ENCODE data around the gene EFCAB7. TPM values are rescaled to one million over a fixed set of nuclear protein-coding genes. Genes with fewer than 3 reads are reported as not detected.

EFCAB7 gene
- 10 to 100 TPM; 10.3 to 14.7 TPM for total RNA-seq
- 1 to 10 TPM; 3.5 to 5.9 (median 5.8) TPM for polyA plus RNA-seq
- 7.9 to 16.4 (median 11.2) reads per million in 6 experiments for total RNA-seq

- Mint-ChIP-seq H3K36me3 (peaks cover 0 to 22% (median 2%) of the 10 kb centered on the region in 3 donors), H3K9me3 (no peaks in the 10 kb centered on the region), H3K4me1 (peaks cover 15 to 33% (median 30%) of the 10 kb centered on the region in 4 donors), H3K27me3 (no peaks in the 10 kb centered on the region), H3K4me3 (peak within 1 kb of the TSS; percentile 89 to 98 (median 96)), H3K27ac (peak within 1 kb of the TSS; percentile 94 to 99 (median 96))
- DNase-seq: peak; percentile 66 to 87 (median 80)
- POLR2A ChIA-PET: interaction anchor here (0.7 to 1.1 kb wide), 2 partner anchors 70 to 155 kb away, joined by 3 to 4 read pairs; partner anchors contain the start of genes ALG6 and PGM1
- ATAC-seq: peak; percentile 84
These were observed at the start of gene EFCAB7, which contains the start of gene ITGB3BP for GRCh38 chr1:63522891-63523728. EFCAB7 (plus strand) TSS chr1:63523525; CDS start chr1:63525573, 2,048 bp downstream. ITGB3BP (minus strand) TSS chr1:63523225; CDS start chr1:63523133, 92 bp downstream.

GRCh38 chr1:63475761-63476160 is 47.6 kb upstream of the EFCAB7 start:
- Mint-ChIP-seq H3K4me3 (no peak overlapping the region), H3K27ac (no peak overlapping the region), H3K4me1 (no peaks in the 10 kb centered on the region), H3K36me3 (peaks cover 9 to 26% (median 20%) of the 10 kb centered on the region in 3 donors), H3K9me3 (peaks cover 0 to 3% (median 1%) of the 10 kb centered on the region in 9 donors), H3K27me3 (no peaks in the 10 kb centered on the region)
- ATAC-seq (no peak), DNase-seq (no peak)
- POLR2A ChIA-PET: no interaction called here

GRCh38 chr1:63480057-63480456 is 43.3 kb upstream of the EFCAB7 start:
- Mint-ChIP-seq H3K9me3 (no peaks in the 10 kb centered on the region), H3K36me3 (peaks cover 7 to 27% (median 14%) of the 10 kb centered on the region in 3 donors), H3K27me3 (no peaks in the 10 kb centered on the region), H3K4me1 (no peaks in the 10 kb centered on the region), H3K27ac (no peak overlapping the region), H3K4me3 (no peak overlapping the region)
- DNase-seq: no peak
- ATAC-seq: no peak
- POLR2A ChIA-PET: no interaction called here

- Mint-ChIP-seq H3K4me1 (no peaks in the 10 kb centered on the region), H3K27me3 (no peaks in the 10 kb centered on the region), H3K27ac (no peak overlapping the region), H3K36me3 (peaks cover 0 to 24% (median 6%) of the 10 kb centered on the region in 3 donors), H3K4me3 (no peak overlapping the region), H3K9me3 (no peaks in the 10 kb centered on the region)
- no peak for DNase-seq
- POLR2A ChIA-PET: no interaction called here
- ATAC-seq: no peak
These were observed 36.7 kb upstream of the EFCAB7 start for GRCh38 chr1:63486629-63487028.

GRCh38 chr1:63487336-63488065 is 35.8 kb upstream of the EFCAB7 start:
- no peak for DNase-seq
- H3K4me1 Mint-ChIP-seq: peaks cover 0 to 3% (median 2%) of the 10 kb centered on the region in 4 donors

GRCh38 chr1:63497577-63497976 is 25.7 kb upstream of the EFCAB7 start:
- Mint-ChIP-seq H3K4me3 (no peak overlapping the region), H3K27me3 (no peaks in the 10 kb centered on the region), H3K36me3 (peaks cover 16 to 26% (median 18%) of the 10 kb centered on the region in 3 donors), H3K9me3 (peaks cover 0 to 5% (median 2%) of the 10 kb centered on the region in 9 donors), H3K27ac (no peak overlapping the region), H3K4me1 (peaks cover 2 to 8% (median 5%) of the 10 kb centered on the region in 4 donors)
- ATAC-seq: no peak
- DNase-seq: no peak
- POLR2A ChIA-PET: no interaction called here

More at GRCh38 chr1:63487336-63488065, 35.8 kb upstream of the EFCAB7 start:
- Mint-ChIP-seq H3K4me3 (no peak overlapping the region), H3K9me3 (no peaks in the 10 kb centered on the region), H3K27ac (no peak overlapping the region), H3K27me3 (no peaks in the 10 kb centered on the region), H3K36me3 (peaks cover 0 to 24% (median 6%) of the 10 kb centered on the region in 3 donors)
- no peak for ATAC-seq
- POLR2A ChIA-PET: no interaction called here

- Mint-ChIP-seq H3K4me3 (no peak overlapping the region), H3K36me3 (peaks cover 16 to 26% (median 18%) of the 10 kb centered on the region in 3 donors), H3K27ac (no peak overlapping the region), H3K9me3 (peaks cover 0 to 5% (median 2%) of the 10 kb centered on the region in 9 donors), H3K27me3 (no peaks in the 10 kb centered on the region), H3K4me1 (peaks cover 0 to 8% (median 5%) of the 10 kb centered on the region in 4 donors)
- POLR2A ChIA-PET: no interaction called here
- DNase-seq (no peak), ATAC-seq (no peak)
These were observed 25.2 kb upstream of the EFCAB7 start for GRCh38 chr1:63498106-63498505.

- H3K36me3 Mint-ChIP-seq: peaks cover 16 to 37% (median 22%) of the 10 kb centered on the region in 3 donors
- ATAC-seq (no peak), DNase-seq (no peak)
- no peaks in the 10 kb centered on the region for H3K27me3 Mint-ChIP-seq
- no peak overlapping the region for H3K4me3 Mint-ChIP-seq
- POLR2A ChIA-PET: no interaction called here
- H3K9me3 Mint-ChIP-seq: peaks cover 0 to 5% (median 2%) of the 10 kb centered on the region in 9 donors
- H3K4me1 Mint-ChIP-seq: peaks cover 0 to 8% (median 5%) of the 10 kb centered on the region in 4 donors
- H3K27ac Mint-ChIP-seq: peak overlapping the region in 1 of 10 donors; percentile 12
These were observed 22.1 kb upstream of the EFCAB7 start for GRCh38 chr1:63501256-63501655.

GRCh38 chr1:63506782-63507181 is 16.5 kb upstream of the EFCAB7 start:
- no peak for ATAC-seq
- POLR2A ChIA-PET: no interaction called here
- DNase-seq: no peak
- Mint-ChIP-seq H3K27ac (no peak overlapping the region), H3K9me3 (peaks cover 0 to 5% (median 0%) of the 10 kb centered on the region in 9 donors), H3K27me3 (no peaks in the 10 kb centered on the region), H3K4me1 (no peaks in the 10 kb centered on the region), H3K4me3 (no peak overlapping the region), H3K36me3 (peaks cover 9 to 27% (median 21%) of the 10 kb centered on the region in 3 donors)

GRCh38 chr1:63509718-63510117 is 13.6 kb upstream of the EFCAB7 start:
- H3K4me1 Mint-ChIP-seq: no peaks in the 10 kb centered on the region
- H3K36me3 Mint-ChIP-seq: peaks cover 4 to 28% (median 21%) of the 10 kb centered on the region in 3 donors
- no peaks in the 10 kb centered on the region for H3K27me3 Mint-ChIP-seq
- POLR2A ChIA-PET: no interaction called here
- ATAC-seq (no peak), DNase-seq (no peak)
- no peak overlapping the region for H3K27ac Mint-ChIP-seq
- H3K9me3 Mint-ChIP-seq: no peaks in the 10 kb centered on the region
- H3K4me3 Mint-ChIP-seq: no peak overlapping the region

GRCh38 chr1:63512584-63512983 is 10.7 kb upstream of the EFCAB7 start:
- peaks cover 0 to 10% (median 0%) of the 10 kb centered on the region in 4 donors for H3K4me1 Mint-ChIP-seq
- H3K27me3 Mint-ChIP-seq: no peaks in the 10 kb centered on the region
- no peak for ATAC-seq
- H3K27ac Mint-ChIP-seq: no peak overlapping the region
- H3K4me3 Mint-ChIP-seq: no peak overlapping the region
- peaks cover 0 to 14% (median 11%) of the 10 kb centered on the region in 3 donors for H3K36me3 Mint-ChIP-seq
- DNase-seq: no peak
- no peaks in the 10 kb centered on the region for H3K9me3 Mint-ChIP-seq
- POLR2A ChIA-PET: no interaction called here

GRCh38 chr1:63516629-63517028 is 6.7 kb upstream of the EFCAB7 start:
- H3K27me3 Mint-ChIP-seq: no peaks in the 10 kb centered on the region
- no peak overlapping the region for H3K27ac Mint-ChIP-seq
- DNase-seq (no peak), ATAC-seq (no peak)
- no peak overlapping the region for H3K4me3 Mint-ChIP-seq
- H3K9me3 Mint-ChIP-seq: no peaks in the 10 kb centered on the region
- H3K36me3 Mint-ChIP-seq: peaks cover 0 to 8% (median 6%) of the 10 kb centered on the region in 3 donors
- H3K4me1 Mint-ChIP-seq: peaks cover 7 to 16% (median 9%) of the 10 kb centered on the region in 4 donors
- POLR2A ChIA-PET: no interaction called here
